HuH-7.5 (cell line): ENCODE results near the gene USP28.
A peak's percentile ranks its signal among the peaks of the same experiment; 100 is the strongest.
"Not testable (repeated sequence)": the region's sequence is repeated elsewhere in the genome, so short reads cannot be mapped to it uniquely, and the experiment has no call there.

Experiments
- DNase-seq: peaks from one replicate; pipeline ENCODE4 v3.0.0; 2011; ENCODE audit warnings: low spot score

The USP28 gene

GRCh38 chr11:113835306-113835705 is 40.1 kb downstream of the USP28 start:
- DNase-seq: no peak

GRCh38 chr11:113833151-113833550 is 42.2 kb downstream of the USP28 start:
- no peak for DNase-seq

GRCh38 chr11:113831314-113831713 is 44.1 kb downstream of the USP28 start:
- DNase-seq: no peak

GRCh38 chr11:113829751-113830150 is 45.6 kb downstream of the USP28 start:
- DNase-seq: no peak

GRCh38 chr11:113828191-113828590 is 47.2 kb downstream of the USP28 start:
- DNase-seq: no peak

- DNase-seq: no peak
Measured at GRCh38 chr11:113827477-113827876, 47.9 kb downstream of the USP28 start.

GRCh38 chr11:113818426-113818825 is 56.9 kb downstream of the USP28 start:
- no peak for DNase-seq

GRCh38 chr11:113817626-113818025 is 57.7 kb downstream of the USP28 start:
- DNase-seq: no peak

- no peak for DNase-seq
Measured at GRCh38 chr11:113817162-113817561, 58.2 kb downstream of the USP28 start.

- no peak for DNase-seq
Measured at GRCh38 chr11:113814181-113814580, 61.2 kb downstream of the USP28 start.

- DNase-seq: no peak
Measured at GRCh38 chr11:113808931-113809330, 66.4 kb downstream of the USP28 start.

GRCh38 chr11:113806406-113806805 is 69.0 kb downstream of the USP28 start:
- DNase-seq: peak; percentile 29

GRCh38 chr11:113805640-113806039 is 69.7 kb downstream of the USP28 start:
- DNase-seq: no peak

GRCh38 chr11:113802621-113803020 is 72.8 kb downstream of the USP28 start:
- DNase-seq: no peak

- DNase-seq: peak; percentile 41
Measured at GRCh38 chr11:113796663-113797259, 78.6 kb downstream of the USP28 start.

- no peak for DNase-seq
Measured at GRCh38 chr11:113789675-113790320, 85.6 kb downstream of the USP28 start.

- not testable (repeated sequence) for DNase-seq
Measured at GRCh38 chr11:113789016-113789415, 86.4 kb downstream of the USP28 start.

GRCh38 chr11:113782134-113782533 is 93.2 kb downstream of the USP28 start:
- DNase-seq: no peak

- DNase-seq: no peak
Measured at GRCh38 chr11:113781682-113782081, 93.7 kb downstream of the USP28 start.

- no peak for DNase-seq
Measured at GRCh38 chr11:113779496-113779895, 95.9 kb downstream of the USP28 start, which contains the start of gene CLDN25. TSS of gene CLDN25 (plus strand) at chr11:113779796. CDS start at chr11:113779796, 0 bp downstream.

- no peak for DNase-seq
Measured at GRCh38 chr11:113778111-113778910, 97.1 kb downstream of the USP28 start.

- no peak for DNase-seq
Measured at GRCh38 chr11:113774174-113774503, 101.2 kb downstream of the USP28 start.
